ENCODE data around the gene CELSR1.

The CELSR1 gene

DNA sequence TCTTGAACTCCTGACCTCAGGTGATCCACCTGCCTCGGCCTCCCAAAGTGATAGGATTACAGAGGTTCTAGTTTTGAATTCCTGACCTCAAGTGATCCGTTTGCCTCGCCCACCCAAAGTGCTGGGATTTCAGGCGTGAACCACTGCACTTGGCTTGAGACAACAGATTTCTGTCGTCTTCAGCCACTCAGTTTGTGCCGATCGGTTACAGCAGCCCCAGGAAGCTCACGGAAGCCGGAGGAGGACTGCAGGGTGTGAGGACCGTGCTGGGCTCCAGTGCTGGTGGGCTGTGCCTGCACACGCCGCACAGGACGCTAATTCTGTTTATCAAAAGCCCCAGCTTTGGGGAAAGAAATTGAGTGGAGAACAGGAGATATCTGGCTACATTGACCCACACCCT is 82.0 kb downstream of the CELSR1 start:
- FAIRE-seq (no peak), DNase-seq (ENCODE audit: insufficient read length, low spot score) (no peak)
- TF ChIP-seq, protein P1, sequence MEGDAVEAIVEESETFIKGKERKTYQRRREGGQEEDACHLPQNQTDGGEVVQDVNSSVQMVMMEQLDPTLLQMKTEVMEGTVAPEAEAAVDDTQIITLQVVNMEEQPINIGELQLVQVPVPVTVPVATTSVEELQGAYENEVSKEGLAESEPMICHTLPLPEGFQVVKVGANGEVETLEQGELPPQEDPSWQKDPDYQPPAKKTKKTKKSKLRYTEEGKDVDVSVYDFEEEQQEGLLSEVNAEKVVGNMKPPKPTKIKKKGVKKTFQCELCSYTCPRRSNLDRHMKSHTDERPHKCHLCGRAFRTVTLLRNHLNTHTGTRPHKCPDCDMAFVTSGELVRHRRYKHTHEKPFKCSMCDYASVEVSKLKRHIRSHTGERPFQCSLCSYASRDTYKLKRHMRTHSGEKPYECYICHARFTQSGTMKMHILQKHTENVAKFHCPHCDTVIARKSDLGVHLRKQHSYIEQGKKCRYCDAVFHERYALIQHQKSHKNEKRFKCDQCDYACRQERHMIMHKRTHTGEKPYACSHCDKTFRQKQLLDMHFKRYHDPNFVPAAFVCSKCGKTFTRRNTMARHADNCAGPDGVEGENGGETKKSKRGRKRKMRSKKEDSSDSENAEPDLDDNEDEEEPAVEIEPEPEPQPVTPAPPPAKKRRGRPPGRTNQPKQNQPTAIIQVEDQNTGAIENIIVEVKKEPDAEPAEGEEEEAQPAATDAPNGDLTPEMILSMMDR (IDR thresholded peaks at IDR 0.05; ENCODE audit: insufficient read depth, missing control alignments) = no peak

DNA sequence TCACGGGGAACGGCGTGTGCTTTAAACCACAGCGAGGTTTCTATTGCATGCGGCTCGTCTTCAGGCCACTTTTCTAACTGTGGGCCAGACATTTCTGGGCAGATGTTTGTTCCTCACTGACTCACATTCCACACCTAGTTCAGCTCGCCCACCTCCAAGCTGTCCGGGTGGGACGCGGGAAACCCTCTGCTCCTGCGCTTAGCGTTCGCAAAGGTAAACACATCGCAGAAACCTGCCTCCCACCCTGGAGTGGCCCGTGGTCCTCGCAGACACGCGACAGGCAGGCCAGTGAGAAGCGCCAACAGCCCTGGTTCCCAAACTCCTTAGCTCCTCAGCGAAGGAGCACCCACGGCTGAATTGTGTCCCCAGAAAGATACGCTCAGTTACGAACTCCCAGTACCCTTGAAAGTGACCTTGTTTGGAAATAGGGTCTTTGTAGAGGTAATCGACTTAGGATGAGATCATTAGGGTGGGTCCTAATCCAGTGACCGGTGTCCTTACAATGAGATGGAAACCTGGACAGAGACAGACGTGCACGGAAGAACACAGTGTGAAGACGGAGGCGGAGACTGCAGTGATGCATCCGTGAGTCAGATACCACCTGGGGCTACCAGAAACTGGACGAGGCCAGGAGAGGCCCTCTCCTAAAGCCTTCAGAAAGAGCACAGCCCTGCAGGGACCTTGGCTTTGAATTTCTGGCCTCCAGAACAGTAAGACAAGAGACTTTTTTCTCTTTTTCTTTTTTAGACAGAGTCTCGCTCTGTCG is 82.7 kb downstream of the CELSR1 start:
- DNase-seq (ENCODE audit: insufficient read length, low spot score) (no peak), FAIRE-seq (no peak)
- TF ChIP-seq, protein P1 (IDR thresholded peaks at IDR 0.05; ENCODE audit: insufficient read depth, missing control alignments) = no peak

DNA sequence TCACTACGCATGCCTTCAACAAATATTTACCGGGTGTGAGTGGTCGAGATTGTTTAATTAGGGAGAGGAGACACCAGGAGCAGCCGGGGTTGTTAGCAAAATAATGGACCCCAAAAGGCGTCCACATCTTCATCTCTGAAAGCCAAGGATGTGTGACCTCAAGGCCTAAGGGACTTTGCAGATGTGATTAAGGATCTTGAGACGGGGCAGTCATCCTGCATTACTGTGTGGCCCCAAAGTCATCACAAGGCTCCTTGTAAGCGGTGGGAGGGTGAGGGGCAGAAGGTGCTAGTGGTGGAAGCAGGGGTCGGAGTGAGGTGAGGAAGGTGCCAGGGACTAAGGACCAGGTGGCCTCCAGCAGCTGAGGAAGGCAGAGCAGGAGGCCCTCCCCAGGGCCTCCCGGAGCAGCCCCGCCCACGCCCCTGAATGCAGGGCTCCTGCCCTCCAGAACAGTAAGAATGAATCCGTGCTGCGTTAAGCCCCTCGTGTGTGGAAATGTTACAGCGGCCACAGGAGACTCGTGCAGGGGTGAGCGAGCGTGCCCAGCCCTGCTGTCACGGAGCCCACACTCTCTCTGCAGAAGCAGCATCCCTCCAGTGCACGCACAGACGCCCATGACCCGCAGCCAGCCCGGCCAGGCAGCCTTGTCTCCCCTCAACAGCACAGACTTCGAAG is 83.5 kb downstream of the CELSR1 start:
- no peak for FAIRE-seq
- TF ChIP-seq, protein P1 (IDR thresholded peaks at IDR 0.05; ENCODE audit: insufficient read depth, missing control alignments) = no peak

DNA sequence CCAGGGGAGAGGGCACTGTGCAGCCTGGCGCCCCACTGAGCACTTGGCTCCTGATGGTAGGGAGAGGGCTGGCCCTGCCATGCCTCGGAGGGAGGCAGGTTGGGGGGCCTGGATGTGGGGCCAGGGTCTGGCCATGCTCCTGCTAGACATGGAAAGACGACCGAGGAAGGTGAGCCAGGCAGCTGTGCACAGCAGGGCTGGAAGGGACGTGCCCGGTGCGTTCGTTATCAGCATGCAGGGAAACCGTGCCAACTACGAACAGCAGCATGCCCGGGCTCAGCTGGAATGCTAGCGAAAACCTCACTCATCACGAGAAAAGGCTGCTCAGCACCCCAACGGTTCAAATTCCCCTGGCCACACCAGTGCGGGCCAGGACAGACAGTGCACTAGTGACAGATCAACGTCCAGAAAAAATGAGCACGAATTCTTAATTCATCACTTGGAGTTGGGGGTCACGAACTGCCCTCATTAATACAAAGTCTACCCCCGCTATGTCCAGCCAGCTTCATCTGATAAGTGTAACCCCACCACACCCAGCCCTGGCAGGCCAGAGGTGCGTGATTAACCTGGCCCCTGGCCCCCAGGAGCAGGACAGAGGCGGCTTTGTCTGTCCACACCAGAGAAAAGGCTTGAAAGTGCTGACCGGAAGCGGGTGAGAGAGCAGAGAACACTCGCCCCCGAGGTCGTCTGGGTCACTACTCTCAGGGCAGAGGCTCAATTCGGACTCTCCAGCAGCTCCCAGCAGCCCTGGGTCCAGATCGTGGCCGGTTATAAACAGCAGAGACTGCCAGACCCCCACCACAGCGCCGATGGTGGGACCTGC is 84.2 kb downstream of the CELSR1 start:
- FAIRE-seq (no peak), DNase-seq (ENCODE audit: insufficient read length, low spot score) (no peak)
- TF ChIP-seq, protein P1 (IDR thresholded peaks at IDR 0.05; ENCODE audit: insufficient read depth, missing control alignments) = no peak

More for the DNA sequence above, 83.5 kb downstream of the CELSR1 start:
- no peak for DNase-seq (ENCODE audit: insufficient read length, low spot score)

DNA sequence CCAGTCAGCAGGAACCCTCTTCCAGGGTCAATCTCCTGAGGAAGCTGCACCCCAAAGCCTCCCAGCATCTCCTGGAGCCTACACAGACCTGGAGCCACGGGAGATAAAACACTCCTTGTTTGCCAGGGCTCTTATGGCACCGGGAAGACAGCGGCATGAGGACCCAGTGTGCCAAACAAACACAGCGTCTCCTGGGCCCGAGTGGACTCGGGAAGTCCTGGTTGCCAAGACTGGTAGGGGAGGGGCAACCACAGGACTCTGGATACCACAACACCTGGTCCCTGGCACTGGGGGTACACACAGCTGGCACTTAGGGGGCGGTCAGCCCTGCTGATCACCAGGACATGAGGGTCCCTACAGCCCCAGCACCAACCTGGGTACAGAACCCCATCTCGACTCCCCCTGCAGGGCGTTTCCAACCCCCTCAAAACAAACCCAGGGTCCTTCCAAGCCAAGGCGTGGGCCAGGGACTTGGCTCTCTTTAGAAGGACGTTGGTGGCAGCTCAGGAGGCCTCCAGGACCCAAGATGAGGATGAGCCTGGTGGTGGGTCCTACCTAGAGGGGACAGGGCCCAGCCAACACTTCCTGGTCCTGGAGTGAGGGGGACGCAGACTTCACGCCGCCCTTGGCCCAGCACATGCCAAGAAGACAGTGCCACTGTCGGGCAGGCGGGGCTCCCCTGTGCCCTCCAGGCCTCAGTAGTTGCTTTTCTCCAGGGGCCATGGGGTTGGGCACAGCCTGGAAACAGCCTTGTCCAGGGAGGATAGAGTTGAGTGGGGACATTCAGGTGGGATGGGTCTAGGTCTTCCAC is 85.0 kb downstream of the CELSR1 start:
- TF ChIP-seq, protein P1 (IDR thresholded peaks at IDR 0.05; ENCODE audit: insufficient read depth, missing control alignments) = no peak
- FAIRE-seq (no peak), DNase-seq (ENCODE audit: insufficient read length, low spot score) (no peak)

DNA sequence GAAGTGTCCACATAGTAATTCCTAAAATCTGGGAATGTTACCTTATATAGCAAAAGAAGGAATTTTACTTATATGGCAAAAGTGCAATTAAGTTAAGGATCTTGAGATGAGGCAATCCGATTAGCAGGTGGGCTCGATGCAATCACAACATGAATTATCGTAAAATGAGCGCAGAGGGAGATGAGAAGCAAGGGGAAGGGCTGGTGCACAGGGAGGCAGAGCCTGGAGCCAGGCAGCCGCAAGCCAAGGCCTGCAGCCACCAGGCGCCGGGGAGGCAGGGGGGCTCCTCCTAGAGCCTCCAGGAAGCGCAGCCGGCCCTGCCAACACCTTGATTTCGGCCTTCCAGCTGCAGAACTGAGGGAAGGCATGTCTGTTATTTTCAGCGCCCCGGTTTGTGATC is 85.7 kb downstream of the CELSR1 start:
- TF ChIP-seq, protein P1 (IDR thresholded peaks at IDR 0.05; ENCODE audit: insufficient read depth, missing control alignments) = no peak
- no peak for FAIRE-seq
- no peak for DNase-seq (ENCODE audit: insufficient read length, low spot score)
